Hematopoietic multipotent progenitor cell treated with erythropoietin and hydrocortisone succinate and interleukin-3 and kit ligand, for 15 days (in vitro differentiated cells): ENCODE measurements around the gene MPRIP.
"Not testable (repeated sequence)": the region's sequence is repeated elsewhere in the genome, so short reads cannot be mapped to it uniquely, and the experiment has no call there.

ENCODE experiments used
- DNase-seq: peaks from one replicate; pipeline ENCODE4 v3.0.0-alpha.2; 2015; ENCODE audit warnings: low spot score

The MPRIP gene

DNA sequence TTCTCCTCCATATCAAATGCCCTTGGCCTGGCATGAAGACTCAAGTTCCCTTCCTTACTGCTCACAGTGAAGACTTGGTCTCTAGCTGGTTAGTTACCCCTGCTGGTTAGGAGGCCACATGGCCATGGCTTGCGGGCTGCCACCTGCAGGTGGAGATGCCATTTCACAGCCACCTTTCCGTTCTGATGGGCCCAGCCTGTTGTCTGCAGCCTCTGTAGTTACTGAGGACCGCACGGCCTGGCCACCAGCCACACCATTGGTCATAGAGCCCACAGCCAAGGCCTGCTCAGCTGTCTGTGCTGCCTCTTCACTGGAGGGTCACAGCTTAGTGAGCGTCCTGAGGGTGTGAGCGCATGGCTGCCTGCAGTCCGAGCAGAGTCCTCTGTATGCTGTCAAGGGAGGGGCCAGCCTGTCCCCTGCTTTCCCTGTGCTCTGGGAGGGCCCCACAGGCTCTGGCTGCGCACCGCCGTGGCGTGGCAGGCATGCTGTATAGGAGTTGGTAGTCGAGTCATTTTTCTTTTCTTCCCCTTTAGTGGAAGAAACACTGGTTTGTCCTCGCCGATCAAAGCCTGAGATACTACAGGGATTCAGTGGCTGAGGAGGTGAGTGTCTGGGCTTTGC, 104.6 kb downstream of the MPRIP start:
- peak; percentile 56 for DNase-seq

DNA sequence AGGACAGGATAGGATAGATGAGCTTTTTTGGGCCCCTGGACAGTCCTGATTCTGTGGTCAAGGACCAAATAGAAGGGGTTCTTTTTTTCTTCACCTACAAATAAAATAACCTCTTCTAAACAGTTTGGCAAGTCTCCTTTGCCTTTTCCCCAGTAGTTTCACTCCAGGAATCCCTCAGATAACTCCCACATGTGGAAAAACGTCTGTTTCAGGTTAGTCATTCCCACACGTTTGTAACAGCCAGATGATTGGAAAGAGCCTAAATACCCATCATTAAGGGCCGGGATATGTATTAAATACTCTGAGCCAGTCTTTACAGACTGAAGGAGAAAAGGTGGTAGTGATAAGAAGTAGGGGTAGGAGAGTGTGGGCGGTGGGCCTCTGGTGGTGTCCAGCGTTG, 105.6 kb downstream of the MPRIP start:
- no peak for DNase-seq

DNA sequence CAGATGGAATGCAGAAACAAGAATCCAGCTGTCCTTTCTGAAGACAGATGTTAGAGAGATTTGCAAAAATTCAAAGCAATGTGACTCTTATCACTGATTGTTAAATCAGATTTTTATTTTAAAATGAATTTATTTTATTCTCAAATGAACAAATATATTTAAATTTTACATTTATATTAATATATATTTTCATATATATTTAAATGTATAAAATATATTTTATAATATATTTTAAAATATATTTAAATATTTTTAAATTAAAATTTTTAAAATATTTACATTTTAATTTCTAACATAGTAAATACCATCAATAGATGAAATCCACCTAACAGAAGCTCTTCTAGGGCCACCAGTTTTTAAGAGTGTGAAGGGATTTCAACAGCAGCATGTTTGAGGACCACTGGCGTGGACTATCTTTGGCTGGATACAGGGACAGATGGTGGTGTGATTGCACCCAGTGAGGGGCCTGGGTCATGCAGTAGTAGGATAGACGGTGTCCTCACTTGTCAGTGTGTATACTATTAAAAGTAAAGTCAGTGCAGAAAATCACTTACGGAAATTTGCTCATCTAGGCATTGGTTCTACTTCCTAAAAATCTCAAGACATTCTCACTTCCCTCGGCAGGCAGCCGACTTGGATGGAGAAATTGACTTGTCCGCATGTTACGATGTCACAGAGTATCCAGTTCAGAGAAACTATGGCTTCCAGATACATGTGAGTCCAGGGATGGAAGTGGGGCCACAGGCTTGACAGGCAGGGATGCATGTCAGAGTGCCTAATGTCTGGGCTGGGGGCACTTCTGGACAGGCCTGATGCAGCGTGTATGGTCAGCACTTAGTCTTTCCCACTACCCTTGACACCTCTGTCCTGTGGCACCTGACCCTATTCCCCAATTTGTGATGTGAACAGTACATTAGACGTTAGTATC, 107.5 kb downstream of the MPRIP start:
- no peak for DNase-seq

DNA sequence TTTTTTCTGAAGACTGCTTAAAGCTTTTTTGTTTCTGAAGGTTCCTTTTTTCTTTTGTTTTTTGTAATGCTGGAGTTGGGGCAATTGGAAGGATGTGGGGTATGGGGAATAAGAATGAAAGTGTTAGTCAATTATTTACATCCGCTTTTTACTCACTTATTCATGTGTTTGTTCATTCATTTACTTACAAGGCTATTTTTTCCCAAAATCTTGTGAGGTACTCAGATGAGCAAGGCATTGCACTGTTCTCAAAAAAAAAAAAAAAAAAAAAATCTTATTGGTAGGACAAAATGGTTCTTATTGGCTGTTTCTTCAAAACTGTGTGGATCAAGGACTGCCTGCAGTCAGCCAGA, 108.2 kb downstream of the MPRIP start:
- no peak for DNase-seq

DNA sequence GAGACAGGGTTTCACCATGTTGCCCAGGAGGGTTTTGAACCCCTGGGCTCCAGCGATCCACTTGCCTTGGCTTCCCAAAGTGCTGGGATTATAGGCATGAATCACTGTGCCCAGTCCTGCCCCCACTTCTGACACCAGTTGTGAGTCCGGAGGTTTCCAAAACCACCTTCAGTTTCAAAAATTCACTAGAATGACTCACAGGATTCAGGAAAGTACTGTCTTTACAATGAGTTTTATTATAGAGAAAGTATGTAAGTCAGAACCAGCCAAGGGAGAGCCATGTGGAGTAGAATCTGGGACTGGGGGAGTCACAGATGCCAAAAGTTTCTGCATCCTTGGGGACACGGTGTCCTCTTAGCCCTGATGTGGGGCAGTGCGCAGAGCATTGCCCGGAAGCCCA, 108.8 kb downstream of the MPRIP start:
- DNase-seq: no peak

DNA sequence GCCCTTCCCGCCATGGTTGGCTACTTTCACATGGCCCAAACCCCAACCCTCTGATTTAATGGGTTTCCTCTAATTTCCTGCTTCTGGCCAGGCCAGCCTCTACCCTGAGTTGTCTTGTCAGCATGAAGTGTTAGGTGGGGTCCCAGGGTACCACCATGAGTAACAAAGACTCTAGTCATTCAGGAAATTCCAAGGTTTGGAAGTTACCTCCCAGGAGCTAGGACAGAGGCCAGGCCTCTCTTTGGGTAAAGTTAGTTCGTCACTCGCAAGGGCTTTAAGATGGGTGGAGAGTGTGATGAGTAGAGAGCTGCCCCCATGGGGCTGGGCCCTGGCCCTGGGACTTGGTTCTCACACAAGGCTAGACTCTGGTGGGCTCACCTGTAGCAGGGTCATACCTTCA, 109.3 kb downstream of the MPRIP start:
- DNase-seq: no peak

DNA sequence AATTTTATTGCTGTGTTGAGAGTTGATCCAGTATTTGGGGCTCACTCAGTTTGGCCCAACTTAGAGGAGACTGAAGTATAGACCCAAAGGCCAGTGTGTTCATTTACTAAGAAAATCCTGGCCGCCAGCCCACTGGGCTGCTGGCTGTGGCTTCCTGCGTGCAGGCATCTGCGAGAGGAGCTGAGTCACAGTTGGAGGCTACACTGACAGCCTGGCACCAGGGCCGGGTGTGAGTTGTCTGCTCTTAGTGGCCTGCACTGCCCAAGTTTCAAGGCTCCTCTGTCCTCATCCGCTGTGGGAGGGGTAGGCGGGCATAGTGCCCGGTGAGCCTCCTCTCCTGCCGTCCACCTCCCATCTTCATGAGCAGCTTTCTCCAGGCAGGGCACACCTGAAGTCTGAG, 109.7 kb downstream of the MPRIP start:
- DNase-seq: peak; percentile 66

DNA sequence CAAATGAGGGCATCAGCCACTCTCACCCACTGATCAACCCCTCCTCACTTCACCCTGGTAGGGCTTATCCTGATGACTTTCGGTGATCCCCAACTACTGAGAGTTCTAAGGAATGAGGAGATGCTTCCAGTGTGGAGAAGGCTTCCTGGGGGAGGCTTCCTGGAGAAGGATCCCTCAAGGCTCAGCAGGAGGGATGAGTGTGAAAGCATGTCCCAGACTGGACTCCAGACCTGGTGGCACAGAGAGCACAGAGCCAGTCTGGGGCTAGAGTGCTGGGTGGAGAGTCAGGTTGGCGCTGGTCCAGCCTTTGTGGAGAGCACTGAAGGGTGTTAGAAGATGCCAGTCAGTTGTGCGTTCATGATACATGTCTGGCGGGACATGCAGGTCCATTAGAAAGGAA, 110.1 kb downstream of the MPRIP start:
- DNase-seq: peak; percentile 15

DNA sequence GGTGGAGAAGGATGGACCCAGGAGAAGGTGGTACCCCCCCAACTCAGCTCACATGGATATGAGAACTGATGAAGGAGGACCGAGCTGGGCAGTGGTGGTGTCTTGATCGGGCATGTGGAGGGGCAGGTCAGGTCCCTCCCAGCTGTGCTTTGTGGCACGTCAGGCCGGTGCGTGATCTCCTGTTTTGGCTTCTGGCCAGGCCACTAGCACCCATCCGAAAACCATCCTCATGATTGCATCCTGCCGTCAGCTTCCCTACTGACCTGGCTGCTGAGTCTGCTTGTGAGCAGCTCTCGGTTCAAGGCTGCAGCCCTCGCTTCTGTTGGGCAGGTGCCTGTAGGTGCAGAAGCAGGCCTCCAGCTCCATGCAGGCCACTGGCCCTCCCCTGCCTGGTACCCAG, 110.8 kb downstream of the MPRIP start:
- DNase-seq: no peak

DNA sequence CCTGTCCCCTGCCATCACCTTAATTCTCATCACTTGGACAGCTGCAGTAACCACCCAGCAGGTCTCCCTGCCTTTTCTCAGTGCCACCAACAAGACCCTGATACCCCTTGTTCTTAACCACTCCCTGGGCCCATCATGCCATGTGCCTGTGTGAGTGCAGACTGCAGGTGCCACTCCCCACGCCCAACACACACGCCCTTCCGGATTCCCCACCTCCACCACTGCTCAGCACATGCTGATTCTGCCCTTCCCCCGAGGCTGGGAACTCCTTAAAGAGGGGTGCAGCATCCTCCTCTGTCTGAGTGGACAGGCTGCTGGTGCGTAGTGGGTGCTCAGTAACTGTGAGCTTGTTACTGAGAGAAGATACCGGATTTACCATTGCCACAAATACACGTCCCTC, 111.5 kb downstream of the MPRIP start:
- no peak for DNase-seq

DNA sequence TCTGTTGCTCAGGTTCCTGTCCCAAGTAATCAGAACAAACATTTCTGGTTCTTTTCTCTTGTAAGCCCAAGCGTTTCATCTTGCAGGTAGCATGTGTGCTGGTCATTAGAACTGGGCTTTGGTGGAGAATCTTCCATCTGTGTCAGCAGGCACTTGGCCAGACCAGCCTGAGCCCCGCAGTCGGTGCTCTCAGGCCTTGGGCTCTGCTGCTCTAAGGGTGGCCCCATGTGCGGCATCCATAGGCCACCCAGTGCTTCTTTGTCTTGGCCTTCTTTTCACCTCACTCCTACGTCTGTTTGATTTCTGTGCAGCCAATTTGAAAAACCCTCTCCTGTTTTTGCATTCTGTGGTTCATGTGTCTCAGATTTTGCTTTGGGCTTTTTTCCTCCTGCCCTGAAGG, 112.3 kb downstream of the MPRIP start:
- DNase-seq: no peak

DNA sequence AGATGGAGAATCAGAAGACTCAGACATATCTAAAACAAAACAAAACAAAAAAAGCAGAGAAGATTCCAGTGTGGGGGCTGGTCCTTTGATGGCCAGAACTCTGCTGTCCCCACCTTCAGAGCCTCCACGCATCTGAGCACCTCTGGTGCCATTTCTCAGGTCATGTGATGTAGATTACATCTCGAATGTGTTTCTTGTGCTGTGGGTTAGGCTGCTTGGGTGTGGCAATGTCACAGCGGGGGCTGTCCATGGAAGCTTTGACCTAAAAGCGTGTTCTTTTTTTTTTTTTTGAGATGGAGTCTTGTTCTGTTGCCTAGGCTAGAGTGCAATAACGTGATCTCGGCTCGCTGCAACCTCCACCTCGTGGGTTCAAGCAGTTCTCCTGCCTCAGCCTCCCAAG, 112.7 kb downstream of the MPRIP start:
- DNase-seq: no peak

DNA sequence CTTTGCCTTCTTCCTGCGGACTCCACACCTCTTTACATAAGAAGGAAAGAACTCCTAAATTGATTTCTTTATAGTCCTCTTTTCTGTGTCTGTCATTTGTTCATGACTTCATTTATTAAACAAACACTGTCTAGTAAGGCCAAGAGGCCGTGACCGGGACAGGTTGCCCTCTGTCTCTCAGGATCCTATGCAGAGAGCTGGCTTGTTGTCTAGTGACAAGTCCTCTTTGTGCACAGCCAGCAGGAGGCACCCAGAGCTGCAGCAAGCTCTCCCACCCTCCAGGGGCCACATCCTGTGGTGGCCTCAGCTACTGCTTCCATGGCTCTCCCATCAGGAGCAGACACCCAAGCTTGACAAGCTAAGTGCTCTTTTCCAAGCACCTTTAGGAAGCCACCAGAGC, 113.3 kb downstream of the MPRIP start:
- DNase-seq: no peak

DNA sequence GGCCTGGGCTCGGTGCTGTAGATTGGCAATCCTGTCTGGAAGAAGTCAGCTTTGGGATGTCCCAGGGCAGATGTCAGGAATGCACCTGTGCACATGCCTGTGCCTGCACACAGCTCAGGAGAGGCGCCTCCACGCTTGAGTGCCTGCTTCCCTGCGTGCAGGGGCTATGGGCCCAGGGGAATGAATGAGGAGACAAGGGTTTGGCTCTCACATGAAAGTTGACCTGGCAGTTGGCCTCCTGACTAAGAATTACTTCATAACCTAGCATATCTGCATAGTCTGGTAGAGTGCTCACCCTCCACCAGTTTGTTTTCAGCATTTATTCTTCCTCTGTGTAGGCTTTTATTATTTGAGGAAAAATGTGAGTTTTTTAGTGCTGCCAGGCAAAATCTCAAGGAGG, 113.8 kb downstream of the MPRIP start:
- no peak for DNase-seq

DNA sequence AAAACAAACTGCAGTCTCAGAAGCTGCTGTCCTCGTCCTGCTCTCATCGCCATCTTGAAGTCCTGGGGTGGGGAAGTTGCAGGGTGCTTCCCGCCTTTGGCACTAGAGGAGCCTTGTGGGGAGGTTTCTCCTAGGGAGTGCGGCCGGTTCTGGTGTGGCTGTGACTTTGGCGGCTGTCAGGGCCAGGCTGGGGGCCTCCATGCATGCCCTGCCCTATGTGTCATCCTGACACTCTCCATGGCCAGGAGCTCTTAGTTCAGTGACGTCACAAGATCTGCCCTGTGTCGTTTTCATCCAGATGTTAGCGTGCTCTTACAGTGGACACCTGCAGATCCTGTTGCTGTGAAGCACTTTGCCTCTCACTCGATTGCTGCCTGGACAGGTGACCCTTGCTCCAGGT, 114.3 kb downstream of the MPRIP start:
- DNase-seq: no peak

DNA sequence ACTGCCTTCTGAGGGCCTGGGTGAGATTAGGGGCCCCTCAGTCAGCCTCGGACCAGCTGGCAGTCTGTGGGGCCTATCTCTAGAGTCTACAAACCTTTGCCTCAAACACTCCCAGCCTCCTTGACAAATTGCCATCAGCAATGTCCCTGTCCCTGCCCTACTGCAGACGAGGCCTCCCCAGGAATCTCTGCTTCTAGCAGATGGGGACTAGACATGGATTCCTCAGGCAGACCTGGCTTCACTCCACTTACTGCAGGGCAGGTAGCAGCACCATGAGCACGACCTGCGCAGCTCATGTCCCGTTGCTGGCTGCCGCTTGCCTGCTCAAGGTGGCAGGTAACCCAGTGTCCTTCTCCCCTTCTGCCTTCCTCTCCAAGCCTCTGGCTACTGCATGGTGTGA, 114.8 kb downstream of the MPRIP start:
- no peak for DNase-seq

DNA sequence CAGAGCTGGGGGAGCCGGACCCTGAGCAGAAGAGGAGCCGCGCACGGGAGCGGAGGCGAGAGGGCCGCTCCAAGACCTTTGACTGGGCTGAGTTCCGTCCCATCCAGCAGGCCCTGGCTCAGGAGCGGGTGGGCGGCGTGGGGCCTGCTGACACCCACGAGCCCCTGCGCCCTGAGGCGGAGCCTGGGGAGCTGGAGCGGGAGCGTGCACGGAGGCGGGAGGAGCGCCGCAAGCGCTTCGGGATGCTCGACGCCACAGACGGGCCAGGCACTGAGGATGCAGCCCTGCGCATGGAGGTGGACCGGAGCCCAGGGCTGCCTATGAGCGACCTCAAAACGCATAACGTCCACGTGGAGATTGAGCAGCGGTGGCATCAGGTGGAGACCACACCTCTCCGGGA, 116.2 kb downstream of the MPRIP start:
- DNase-seq: not testable (repeated sequence)

DNA sequence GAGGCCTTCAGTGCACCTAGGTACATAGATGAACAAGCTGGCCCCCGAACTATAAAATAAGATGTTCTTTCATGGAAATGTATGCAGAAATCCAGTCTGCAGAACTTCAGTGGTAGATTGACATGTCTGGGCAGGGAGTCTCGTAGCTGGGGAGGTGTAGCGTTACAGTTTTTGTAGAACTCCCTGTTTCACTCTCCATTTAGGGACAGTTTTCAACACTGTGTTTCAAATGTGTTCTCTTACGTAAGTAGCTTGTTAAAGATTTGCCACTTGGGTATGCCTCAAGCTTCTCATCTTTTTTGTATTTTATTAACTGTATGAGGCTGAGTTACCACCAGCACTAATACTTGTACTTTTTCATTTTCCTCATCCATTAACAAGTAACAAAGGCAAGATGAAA, 117.3 kb downstream of the MPRIP start:
- no peak for DNase-seq

DNA sequence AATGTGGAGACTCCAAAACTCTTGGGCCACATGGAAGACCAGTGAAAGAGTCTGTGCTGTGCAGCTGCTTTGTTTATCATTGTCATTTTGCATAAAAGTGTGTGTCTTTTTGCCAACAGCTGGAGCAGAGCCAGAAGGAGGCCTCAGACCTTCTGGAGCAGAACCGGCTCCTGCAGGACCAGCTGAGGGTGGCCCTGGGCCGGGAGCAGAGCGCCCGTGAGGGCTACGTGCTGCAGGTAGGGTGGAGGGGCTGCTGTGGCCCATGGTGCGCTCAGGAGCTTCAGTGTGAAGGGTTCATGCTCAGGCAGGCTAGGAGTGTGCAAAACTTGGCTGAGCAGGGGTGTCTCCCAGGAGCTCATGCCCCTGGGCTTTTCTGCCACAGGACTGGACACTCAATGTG, 118.9 kb downstream of the MPRIP start:
- DNase-seq: no peak

DNA sequence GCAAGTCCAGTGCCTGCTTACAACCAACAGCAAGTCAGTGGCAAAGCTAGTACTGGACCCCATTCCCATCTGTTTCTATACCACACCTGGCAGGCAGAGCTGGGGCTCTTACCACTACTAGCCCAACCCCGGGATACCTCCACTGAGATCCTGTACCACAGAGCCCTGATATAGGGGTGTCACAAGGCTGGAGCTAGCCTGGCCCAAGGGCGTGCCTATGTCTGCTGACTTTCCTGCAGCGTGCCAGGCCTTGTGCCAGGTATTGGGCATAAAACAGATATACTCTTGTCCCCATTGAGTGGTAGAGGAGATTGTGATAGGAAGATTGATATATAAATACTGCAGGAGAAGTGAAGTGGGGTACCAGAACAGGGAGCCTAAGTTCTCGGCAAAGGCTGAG, 119.5 kb downstream of the MPRIP start:
- no peak for DNase-seq

DNA sequence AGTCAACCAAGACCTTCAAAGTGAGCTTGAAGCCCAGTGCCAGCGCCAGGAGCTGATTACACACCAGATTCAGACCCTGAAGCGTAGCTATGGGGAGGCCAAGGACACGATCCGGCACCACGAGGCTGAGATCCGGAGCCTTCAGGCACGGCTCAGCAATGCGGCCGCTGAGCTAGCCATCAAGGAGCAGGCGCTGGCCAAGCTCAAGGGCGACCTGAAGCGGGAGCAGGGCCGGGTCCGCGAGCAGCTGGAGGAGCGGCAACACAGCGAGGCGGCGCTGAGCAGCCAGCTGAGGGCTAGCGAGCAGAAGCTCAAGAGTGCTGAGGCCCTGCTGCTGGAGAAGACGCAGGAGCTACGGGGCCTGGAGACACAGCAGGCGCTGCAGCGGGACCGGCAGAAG, 121.9 kb downstream of the MPRIP start:
- no peak for DNase-seq

DNA sequence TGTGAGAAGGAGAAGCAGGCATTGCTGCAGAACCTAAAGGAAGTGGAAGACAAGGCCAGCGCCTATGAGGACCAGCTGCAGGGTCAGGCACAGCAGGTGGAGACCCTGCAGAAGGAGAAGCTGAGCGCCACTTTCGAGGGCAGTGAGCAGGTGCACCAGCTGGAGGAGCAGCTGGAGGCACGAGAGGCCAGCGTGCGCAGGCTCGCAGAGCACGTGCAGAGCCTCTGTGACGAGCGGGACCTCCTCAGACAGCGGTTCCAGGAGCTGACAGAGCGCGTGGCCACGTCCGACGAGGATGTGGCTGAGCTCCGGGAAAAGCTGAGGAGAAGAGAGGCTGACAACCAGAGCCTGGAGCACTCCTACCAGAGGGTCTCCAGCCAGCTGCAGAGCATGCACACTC, 122.4 kb downstream of the MPRIP start:
- no peak for DNase-seq

DNA sequence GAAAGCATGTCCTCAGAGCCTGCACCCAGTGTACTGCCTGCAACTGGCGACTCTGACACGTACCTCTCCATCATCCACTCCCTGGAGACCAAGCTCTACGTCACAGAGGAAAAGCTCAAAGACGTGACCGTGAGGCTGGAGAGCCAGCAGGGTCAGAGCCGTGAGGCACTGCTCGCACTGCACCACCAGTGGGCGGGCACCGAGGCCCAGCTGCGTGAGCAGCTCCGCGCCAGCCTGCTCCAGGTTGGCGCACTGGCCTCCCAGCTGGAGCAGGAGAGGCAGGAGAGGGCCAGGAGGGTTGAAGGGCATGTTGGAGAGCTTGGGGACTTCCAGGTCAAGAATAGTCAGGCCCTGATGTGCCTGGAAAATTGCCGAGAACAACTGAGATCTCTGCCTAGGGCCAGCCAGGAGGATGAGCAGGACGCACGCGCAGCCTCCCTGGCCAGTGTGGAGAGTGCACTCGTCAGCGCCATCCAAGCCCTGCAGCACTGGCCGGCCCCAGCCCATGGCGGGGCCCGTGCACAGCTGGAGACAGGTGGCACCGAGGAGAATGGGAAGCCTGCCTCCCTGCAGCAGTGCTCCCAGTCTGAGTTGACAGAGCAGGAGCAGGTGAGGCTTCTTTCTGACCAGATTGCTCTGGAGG, 123.5 kb downstream of the MPRIP start:
- DNase-seq: no peak
